Heart right ventricle (tissue), 16 donors: ENCODE data around the gene PVRIG. TPM values are rescaled to one million over a fixed set of nuclear protein-coding genes. Genes with fewer than 3 reads are reported as not detected.
"Not testable (repeated sequence)": the region's sequence is repeated elsewhere in the genome, so short reads cannot be mapped to it uniquely, and the experiment has no call there.

Experiments used
- ATAC-seq, 8 donors: fragments of 200-7000 bp; cut with Tn5 transposase; one replicate each; pipeline ENCODE4 v1.9.1; 2020; ENCODE audit warnings: mild to moderate bottlenecking in 8 of 8, moderate library complexity in 8 of 8, moderate number of reproducible peaks in 1 of 8
- DNase-seq, 2 donors: peaks; one replicate each; pipeline ENCODE4 v3.0.0-alpha.2; 2020
- H3K27ac ChIP-seq, 10 donors: fragments of 200-600 bp; sonication (generic) in 2 of 10; one replicate each; pipeline versions ENCODE4 v1.5.0 to v1.8.0; 2020 to 2022; ENCODE audit warnings: mild to moderate bottlenecking in 3 of 10
- H3K27me3 ChIP-seq, 7 donors: fragments of 200-600 bp; one replicate each; pipeline ENCODE4 v1.8.0; 2021 to 2022; ENCODE audit warnings: mild to moderate bottlenecking in 2 of 7
- H3K36me3 ChIP-seq, 9 donors: fragments of 200-600 bp; sonication (generic) in 1 of 9; one replicate each; pipeline versions ENCODE4 v1.5.0 to v1.8.0; 2020 to 2022; ENCODE audit warnings: mild to moderate bottlenecking in 2 of 9
- H3K4me1 ChIP-seq, 9 donors: fragments of 200-600 bp; sonication (generic) in 1 of 9; one replicate each; pipeline versions ENCODE4 v1.5.0 to v1.8.0; 2020 to 2022; ENCODE audit warnings: mild to moderate bottlenecking in 4 of 9
- H3K4me3 ChIP-seq, 10 donors: fragments of 200-600 bp; sonication (generic) in 2 of 10; one replicate each; pipeline versions ENCODE4 v1.5.0 to v1.8.0; 2020 to 2022; ENCODE audit warnings: mild to moderate bottlenecking in 7 of 10, moderate library complexity in 2 of 10
- H3K9me3 ChIP-seq, 11 donors: fragments of 200-600 bp in 10 of 11; sonication (generic) in 2 of 11; one replicate each; pipeline versions ENCODE4 v1.5.0 to v1.8.0; 2013 to 2022; ENCODE audit warnings: mild to moderate bottlenecking in 2 of 11, control low read depth in 1 of 11, moderate library complexity in 1 of 11
- WGBS, 2 donors: extraction: QIAGEN DNeasy Blood & Tissue Kit; methylation state at CpG; one replicate each; pipeline ENCODE4 v1.1.7; 2013; ENCODE audit warnings: inconsistent platforms in 1 of 2; 5-methylcytosine and 5-hydroxymethylcytosine counted together
- intact Hi-C, 10 donors: fragments of 100-400 bp; cut with DNase I; formaldehyde crosslinking; loops; one replicate each; pipeline versions ENCODE4 v1.11.1 to v1.14.2; 2022
- polyA plus RNA-seq, 2 donors: library from polyadenylated mRNA; stranded (reverse); fragments of 200-250 nt; gene quantifications; one replicate each; pipeline ENCODE4 v1.2.3, GENCODE V29; 2013
- total RNA-seq, 10 donors: library from RNA; stranded (reverse); fragmentation: NEBNext Ultra II Directional in 3 of 10; extraction: Animal tissue kit (Norgen Biotek cat#: 25700) in 3 of 10; gene quantifications; one replicate each; pipeline versions ENCODE4 v1.2.1 to v1.2.4, GENCODE V29; 2021 to 2023
- TF ChIP-seq, protein P1 (sequence below), 9 donors: fragments of 200-600 bp; sonication (generic) in 2 of 9; IDR thresholded peaks; one replicate each; pipeline versions ENCODE4 v1.5.0 to v1.8.0; 2021 to 2022; ENCODE audit warnings: antibody characterized with exemption in 9 of 9, mild to moderate bottlenecking in 5 of 9, moderate library complexity in 1 of 9
- donor health status: Arrhythmogenic right ventricular cardiomyopathy.
- donor health status: ischemic (EF 13 %, LVEDD 7.1; RV severe dilation, severe dysfunction).
- donor health status: healthy with polysubstance abuse.
- donor health status: DM: no; HTN: yes; CAD: no.
- donor health status: DM: no; HTN: no; CAD: no.
- donor health status: ischemic (EF 25% LVEDD 6.9; RV normal size, moderate dysfunction).
- donor health status: ischemic (EF 25% LVEDD 5.7; RV mildly dilated, moderate dysfunction).
- donor health status: healthy.
- donor health status: DM: yes; HTN: yes; CAD: no.
- donor health status: Ischemic cardiomyopathy.
- donor health status: ischemic (EF 35%, LVEDD 5.7; RV mildly dilated, moderate dysfunction).
- donor health status: nonischemic (EF 11% LVEDD 7.7; RV severe dilation, severe dysfunction).
- donor health status: DM: yes; HTN: yes; CAD: no.
- donor health status: PGD.
- donor health status: ischemic (EF 29% LVEDD 5.4; RV normal size, mild dysfunction).
- donor health status: nonischemic (EF 23%, LVEDD 6.1; RV moderate dilation, normal function).

Gene PVRIG
- total and polyA plus RNA-seq, 12 donors, result 0.22 to 2.1 (median 0.59) TPM; not detected in 9

DNA sequence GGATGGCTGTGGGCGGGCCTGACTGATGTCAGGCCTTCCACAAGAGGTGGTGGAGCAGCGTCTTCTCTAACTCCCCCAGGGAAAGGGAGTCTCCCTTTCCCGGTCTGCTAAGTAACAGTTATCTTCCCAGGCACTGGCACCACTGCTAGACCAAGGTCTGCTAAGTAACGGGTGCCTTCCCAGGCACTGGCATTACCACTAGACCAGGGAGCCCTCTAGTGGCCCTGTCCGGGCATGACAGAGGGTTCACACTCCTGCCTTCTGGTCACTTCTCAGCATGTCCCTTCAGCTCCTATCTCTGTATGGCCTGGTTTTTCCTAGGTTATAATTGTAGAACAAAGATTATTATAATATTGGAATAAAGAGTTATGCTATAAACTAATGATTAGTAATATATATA lies 1.8 kb upstream of the PVRIG start:
- Histone ChIP-seq H3K4me1 (peaks cover 0 to 10% (median 6%) of the 10 kb centered on the region in 9 donors), H3K36me3 (peaks cover 0 to 22% (median 0%) of the 10 kb centered on the region in 9 donors)
- not testable (repeated sequence) for H3K4me3 ChIP-seq, H3K27ac ChIP-seq, H3K27me3 ChIP-seq, H3K9me3 ChIP-seq
- DNase-seq, result peak; percentile 86 to 88
- intact Hi-C loops, result loop anchor here in 8 of 10 donors (2.0 to 10.0 kb wide), 3 partner anchors 63 to 86 kb away; partner anchors contain the start of gene TRAPPC14 (in 1 of the 8)
- 0% methylated on average over 1 to 2 of the region's 5 CpGs for WGBS, 2 donors
- TF ChIP-seq, protein P1, sequence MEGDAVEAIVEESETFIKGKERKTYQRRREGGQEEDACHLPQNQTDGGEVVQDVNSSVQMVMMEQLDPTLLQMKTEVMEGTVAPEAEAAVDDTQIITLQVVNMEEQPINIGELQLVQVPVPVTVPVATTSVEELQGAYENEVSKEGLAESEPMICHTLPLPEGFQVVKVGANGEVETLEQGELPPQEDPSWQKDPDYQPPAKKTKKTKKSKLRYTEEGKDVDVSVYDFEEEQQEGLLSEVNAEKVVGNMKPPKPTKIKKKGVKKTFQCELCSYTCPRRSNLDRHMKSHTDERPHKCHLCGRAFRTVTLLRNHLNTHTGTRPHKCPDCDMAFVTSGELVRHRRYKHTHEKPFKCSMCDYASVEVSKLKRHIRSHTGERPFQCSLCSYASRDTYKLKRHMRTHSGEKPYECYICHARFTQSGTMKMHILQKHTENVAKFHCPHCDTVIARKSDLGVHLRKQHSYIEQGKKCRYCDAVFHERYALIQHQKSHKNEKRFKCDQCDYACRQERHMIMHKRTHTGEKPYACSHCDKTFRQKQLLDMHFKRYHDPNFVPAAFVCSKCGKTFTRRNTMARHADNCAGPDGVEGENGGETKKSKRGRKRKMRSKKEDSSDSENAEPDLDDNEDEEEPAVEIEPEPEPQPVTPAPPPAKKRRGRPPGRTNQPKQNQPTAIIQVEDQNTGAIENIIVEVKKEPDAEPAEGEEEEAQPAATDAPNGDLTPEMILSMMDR (IDR thresholded peaks at IDR 0.05), result peak in 8 of 9 donors; percentile 26 to 67 (median 52)
- peak in 6 of 8 donors; percentile 39 to 77 (median 48) for ATAC-seq

DNA sequence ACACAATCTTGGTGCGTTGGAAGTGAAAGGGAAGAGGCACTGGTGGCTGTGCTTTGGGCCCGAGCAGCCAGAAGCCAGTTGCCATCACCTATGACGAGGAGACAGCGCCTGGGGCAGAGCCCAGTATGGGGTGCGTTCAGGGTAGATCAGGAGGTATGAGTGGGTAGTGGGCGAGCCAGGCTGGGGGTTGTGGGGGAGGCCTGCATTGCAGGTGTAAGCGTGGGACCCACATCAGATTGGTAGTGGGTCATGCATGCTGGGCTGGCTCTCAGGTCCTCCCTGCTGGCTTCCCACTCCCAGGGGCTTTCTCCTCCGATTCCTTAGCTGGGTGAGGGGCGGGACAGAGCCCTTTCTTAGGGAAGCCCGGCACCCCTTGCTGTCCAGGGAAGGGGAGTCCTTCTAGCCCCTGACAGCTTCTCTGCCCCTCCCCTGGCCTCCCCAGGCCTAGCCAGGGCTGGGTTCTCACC lies 445 bp upstream of the PVRIG start:
- no peaks in the 10 kb centered on the region for H3K9me3 ChIP-seq
- no peaks in the 10 kb centered on the region for H3K27me3 ChIP-seq
- H3K27ac ChIP-seq, result peak overlapping the region in 1 of 10 donors; percentile 90
- ATAC-seq (no peak), DNase-seq (no peak)
- 90 to 92% methylated on average over 10 of the region's 10 CpGs for WGBS, 2 donors
- H3K4me1 ChIP-seq, result peaks cover 0 to 10% (median 6%) of the 10 kb centered on the region in 9 donors
- H3K4me3 ChIP-seq, result peak overlapping the region in 1 of 10 donors; percentile 50
- TF ChIP-seq, protein P1 (IDR thresholded peaks at IDR 0.05), result no peak
- intact Hi-C loops, result loop anchor here in 5 of 10 donors (5.0 to 10.0 kb wide), 2 partner anchors 65 to 87 kb away; partner anchors contain the start of gene TRAPPC14 (in 1 of the 5)
- H3K36me3 ChIP-seq, result peaks cover 0 to 25% (median 0%) of the 10 kb centered on the region in 9 donors

DNA sequence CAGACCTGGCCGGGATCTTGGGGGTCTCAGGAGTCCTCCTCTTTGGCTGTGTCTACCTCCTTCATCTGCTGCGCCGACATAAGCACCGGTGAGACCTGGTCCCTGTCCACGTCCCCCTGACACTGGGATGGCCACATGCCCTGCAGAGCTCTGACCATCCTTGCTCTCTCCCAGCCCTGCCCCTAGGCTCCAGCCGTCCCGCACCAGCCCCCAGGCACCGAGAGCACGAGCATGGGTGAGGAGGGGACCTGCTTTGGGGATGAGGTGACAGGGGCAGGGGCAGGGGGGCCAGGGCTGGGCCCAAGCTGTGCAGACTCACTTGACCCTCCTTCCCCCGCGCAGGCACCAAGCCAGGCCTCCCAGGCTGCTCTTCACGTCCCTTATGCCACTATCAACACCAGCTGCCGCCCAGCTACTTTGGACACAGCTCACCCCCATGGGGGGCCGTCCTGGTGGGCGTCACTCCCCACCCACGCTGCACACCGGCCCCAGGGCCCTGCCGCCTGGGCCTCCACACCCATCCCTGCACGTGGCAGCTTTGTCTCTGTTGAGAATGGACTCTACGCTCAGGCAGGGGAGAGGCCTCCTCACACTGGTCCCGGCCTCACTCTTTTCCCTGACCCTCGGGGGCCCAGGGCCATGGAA lies 959 bp downstream of the PVRIG start:
- Histone ChIP-seq H3K9me3 (no peaks in the 10 kb centered on the region), H3K36me3 (peaks cover 0 to 25% (median 0%) of the 10 kb centered on the region in 9 donors), H3K27me3 (no peaks in the 10 kb centered on the region), H3K4me1 (peaks cover 0 to 9% (median 4%) of the 10 kb centered on the region in 9 donors), H3K27ac (peak overlapping the region in 2 of 10 donors; percentile 19 to 90), H3K4me3 (peak overlapping the region in 1 of 10 donors; percentile 50)
- intact Hi-C loops, result loop anchor here in 1 of 10 donors (5.0 kb wide), 1 partner anchor 88 kb away; no protein-coding TSS in a partner anchor
- 86 to 88% methylated on average over 22 of the region's 22 CpGs for whole genome bisulfite sequencing, 2 donors
- DNase-seq (no peak), ATAC-seq (no peak)
- TF ChIP-seq, protein P1 (IDR thresholded peaks at IDR 0.05), result no peak

DNA sequence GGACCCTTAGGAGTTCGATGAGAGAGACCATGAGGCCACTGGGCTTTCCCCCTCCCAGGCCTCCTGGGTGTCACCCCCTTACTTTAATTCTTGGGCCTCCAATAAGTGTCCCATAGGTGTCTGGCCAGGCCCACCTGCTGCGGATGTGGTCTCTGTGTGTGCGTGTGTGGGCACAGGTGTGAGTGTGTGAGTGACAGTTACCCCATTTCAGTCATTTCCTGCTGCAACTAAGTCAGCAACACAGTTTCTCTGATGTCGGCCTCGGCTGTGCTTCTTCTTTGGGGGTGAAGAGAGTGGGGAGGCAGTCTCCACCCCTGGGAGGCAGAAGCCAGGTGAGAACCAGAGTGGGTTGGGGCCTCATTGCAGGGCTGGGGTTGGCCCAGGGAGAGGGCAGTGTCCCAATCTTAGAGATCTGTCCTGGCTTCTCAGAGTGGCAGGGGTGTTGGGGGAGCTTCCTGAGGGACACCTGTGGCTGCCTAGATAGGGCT lies 1.5 kb downstream of the PVRIG start:
- Histone ChIP-seq H3K4me1 (peaks cover 0 to 3% (median 0%) of the 10 kb centered on the region in 9 donors), H3K9me3 (no peaks in the 10 kb centered on the region), H3K4me3 (peak overlapping the region in 1 of 10 donors; percentile 50), H3K27me3 (no peaks in the 10 kb centered on the region), H3K36me3 (peaks cover 0 to 25% (median 0%) of the 10 kb centered on the region in 9 donors), H3K27ac (peak overlapping the region in 1 of 10 donors; percentile 90)
- TF ChIP-seq, protein P1 (IDR thresholded peaks at IDR 0.05), result no peak
- WGBS, 2 donors, result 92 to 95% methylated on average over 5 of the region's 5 CpGs
- DNase-seq (no peak), ATAC-seq (peak in 1 of 8 donors; percentile 12)
- intact Hi-C loops, result loop anchor here in 1 of 10 donors (5.0 kb wide), 1 partner anchor 89 kb away; no protein-coding TSS in a partner anchor
